ELF-1 (cell line): Measurements from ENCODE around the gene ZNF277.
A peak's percentile ranks its signal among the peaks of the same experiment; 100 is the strongest.

Source experiments
- DNase-seq: peaks from one replicate; pipeline ENCODE4 v3.0.0-alpha.2; 2016; ENCODE audit warnings: low read depth, low spot score

Gene ZNF277

GRCh38 chr7:112211348-112211907 lies 4.9 kb downstream of the ZNF277 start:
- DNase-seq, result no peak

- no peak for DNase-seq
Measured at GRCh38 chr7:112212571-112212970, 6.1 kb downstream of the ZNF277 start.

- DNase-seq, result no peak
Measured at GRCh38 chr7:112213735-112214134, 7.2 kb downstream of the ZNF277 start.

GRCh38 chr7:112214268-112214667 lies 7.8 kb downstream of the ZNF277 start:
- DNase-seq, result no peak

- DNase-seq, result no peak
Measured at GRCh38 chr7:112214883-112215282, 8.4 kb downstream of the ZNF277 start.

- no peak for DNase-seq
Measured at GRCh38 chr7:112215787-112216186, 9.3 kb downstream of the ZNF277 start.

GRCh38 chr7:112220877-112221434 lies 14.5 kb downstream of the ZNF277 start:
- DNase-seq, result no peak

- no peak for DNase-seq
Measured at GRCh38 chr7:112223310-112223709, 16.8 kb downstream of the ZNF277 start.

GRCh38 chr7:112224186-112224585 lies 17.7 kb downstream of the ZNF277 start:
- no peak for DNase-seq

- no peak for DNase-seq
Measured at GRCh38 chr7:112225006-112225405, 18.5 kb downstream of the ZNF277 start.

GRCh38 chr7:112226701-112227276 lies 20.3 kb downstream of the ZNF277 start:
- no peak for DNase-seq

GRCh38 chr7:112228632-112229031 lies 22.1 kb downstream of the ZNF277 start:
- no peak for DNase-seq

GRCh38 chr7:112232212-112232978 lies 25.9 kb downstream of the ZNF277 start:
- DNase-seq, result no peak

GRCh38 chr7:112233048-112233697 lies 26.7 kb downstream of the ZNF277 start:
- DNase-seq, result no peak

GRCh38 chr7:112234147-112234546 lies 27.7 kb downstream of the ZNF277 start:
- no peak for DNase-seq

GRCh38 chr7:112236597-112236996 lies 30.1 kb downstream of the ZNF277 start:
- DNase-seq, result no peak

- no peak for DNase-seq
Measured at GRCh38 chr7:112238330-112238729, 31.8 kb downstream of the ZNF277 start.

GRCh38 chr7:112238852-112239610 lies 32.5 kb downstream of the ZNF277 start:
- peak; percentile 48 for DNase-seq

- DNase-seq, result no peak
Measured at GRCh38 chr7:112248598-112248997, 42.1 kb downstream of the ZNF277 start.

GRCh38 chr7:112249967-112250366 lies 43.5 kb downstream of the ZNF277 start:
- peak; percentile 48 for DNase-seq

- DNase-seq, result no peak
Measured at GRCh38 chr7:112252141-112252540, 45.6 kb downstream of the ZNF277 start.
